ENCODE measurements around the gene TMEM263.
A peak's percentile ranks its signal among the peaks of the same experiment; 100 is the strongest.
"Not testable (repeated sequence)": the region's sequence is repeated elsewhere in the genome, so short reads cannot be mapped to it uniquely, and the experiment has no call there.

Gene TMEM263

DNA sequence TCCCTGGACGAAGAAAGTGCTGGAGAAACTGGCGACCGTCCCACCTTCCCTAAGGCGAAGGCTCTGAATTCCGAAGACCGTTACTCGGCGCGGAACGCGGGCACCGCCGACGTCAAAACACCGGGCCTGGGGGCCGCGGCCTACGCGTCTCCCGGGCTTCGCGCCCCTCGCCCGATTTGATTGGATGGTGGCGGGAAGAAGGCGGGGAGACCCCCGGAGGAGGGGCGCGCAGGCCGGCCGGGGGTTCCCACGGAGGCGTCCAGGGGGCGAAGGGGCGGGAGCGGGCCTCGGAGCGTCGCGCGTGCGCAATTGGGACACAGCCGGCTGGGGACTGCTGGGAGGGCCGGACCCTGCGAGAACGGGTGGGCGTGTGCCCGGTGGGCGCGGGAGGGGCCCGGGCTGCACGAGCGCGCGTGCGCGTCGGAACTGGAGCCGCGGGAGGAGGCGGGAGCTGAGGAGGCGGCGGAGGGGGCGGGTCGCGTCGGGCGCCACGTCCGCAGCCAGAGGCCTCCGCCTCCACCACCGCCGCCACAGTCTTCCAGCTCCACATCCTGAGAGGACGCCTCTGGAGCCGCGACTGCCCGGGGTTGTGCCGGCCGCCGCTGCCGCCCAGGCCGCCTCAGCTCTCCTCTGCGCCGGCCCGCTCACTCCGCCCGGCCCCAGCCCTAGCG, at the start of gene TMEM263:
TMEM263 (plus strand) TSS at position 531 of the 671 bp plus-strand sequence. CDS start 11,210 bp downstream, outside the sequence.
- DNase-seq (ENCODE audit: low read depth in 2 of 2, low spot score in 1 of 2): peak; percentile 64 to 86

DNA sequence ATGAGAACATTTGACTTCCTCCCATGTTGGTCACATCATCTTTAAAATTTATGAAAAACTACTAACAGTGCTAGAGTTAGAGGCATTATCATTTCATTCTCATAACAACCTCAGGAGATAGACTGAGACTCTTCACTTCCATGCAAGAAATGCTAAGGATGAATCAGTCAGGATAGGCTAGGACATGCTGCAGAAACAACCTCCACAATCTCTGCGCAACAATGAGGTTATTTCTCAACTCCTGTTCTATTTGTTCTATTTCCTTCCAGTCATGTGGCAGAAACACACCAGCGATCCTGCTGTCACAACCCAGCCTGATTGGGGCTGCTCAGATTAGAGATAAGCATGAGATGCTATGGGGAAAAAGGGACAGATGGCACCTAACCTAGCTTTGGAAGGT, 49.0 kb upstream of the TMEM263 start:
- no peak for DNase-seq (ENCODE audit: low read depth in 2 of 2, low spot score in 1 of 2)

DNA sequence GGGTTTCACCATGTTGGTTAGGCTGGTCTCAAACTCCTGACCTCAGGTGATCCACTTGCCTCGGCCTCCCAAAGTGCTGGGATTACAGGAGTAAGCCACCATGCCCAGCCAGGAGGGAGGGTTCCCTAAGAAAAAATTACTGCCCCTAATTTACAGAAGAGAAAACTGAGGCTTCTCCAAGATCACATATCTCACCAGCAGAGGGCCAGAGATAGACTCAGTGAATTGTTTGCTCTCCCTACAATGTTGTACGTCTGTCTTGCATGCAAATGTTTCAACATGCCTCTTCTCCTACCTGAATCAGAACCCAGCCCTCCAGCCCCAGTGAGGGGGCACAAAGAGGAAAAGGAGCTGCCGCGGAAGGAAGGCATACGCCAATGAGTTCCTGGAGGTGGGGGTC, 48.3 kb upstream of the TMEM263 start:
- DNase-seq (ENCODE audit: low read depth in 2 of 2, low spot score in 1 of 2): no peak

DNA sequence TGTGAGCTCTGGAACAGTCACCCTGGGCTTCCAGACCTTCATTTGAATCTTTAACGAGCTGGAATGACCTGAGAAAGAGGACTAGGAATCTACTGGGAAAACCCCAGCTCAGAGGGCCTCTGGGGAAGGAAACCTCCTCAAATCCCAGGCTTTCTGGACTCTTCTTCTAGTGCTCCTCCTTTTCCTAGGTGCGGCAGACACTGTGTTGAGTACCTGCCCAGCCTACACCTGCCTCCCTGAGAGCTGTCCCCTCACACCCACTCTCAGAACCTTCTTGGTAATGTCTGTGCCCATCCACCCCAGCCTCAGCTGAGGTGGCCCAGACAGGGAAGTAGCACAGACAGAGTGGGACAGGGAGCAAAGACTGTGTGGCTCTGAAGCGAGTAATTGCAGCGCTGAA, 47.9 kb upstream of the TMEM263 start:
- no peak for DNase-seq (ENCODE audit: low read depth in 2 of 2, low spot score in 1 of 2)

DNA sequence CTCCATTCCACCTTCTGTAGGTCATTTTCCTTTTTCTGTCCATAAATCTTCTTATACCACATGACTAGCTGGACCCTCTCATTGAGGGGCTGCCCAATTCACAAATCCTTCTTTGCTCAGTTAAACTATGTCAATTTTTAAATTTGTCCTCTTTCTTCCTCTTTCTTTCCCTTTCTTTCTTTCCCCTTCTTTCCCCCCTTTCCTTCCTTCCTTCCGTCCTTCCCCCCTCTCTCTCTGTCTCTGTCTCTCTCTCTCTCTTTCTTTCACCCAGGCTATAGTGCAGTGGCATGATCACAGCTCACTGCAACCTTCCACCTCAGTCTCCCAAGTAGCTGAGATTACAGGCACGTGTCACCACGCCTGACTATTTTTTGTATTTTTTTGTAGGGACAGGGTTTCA, 47.1 kb upstream of the TMEM263 start:
- no peak for DNase-seq (ENCODE audit: low read depth in 2 of 2, low spot score in 1 of 2)

DNA sequence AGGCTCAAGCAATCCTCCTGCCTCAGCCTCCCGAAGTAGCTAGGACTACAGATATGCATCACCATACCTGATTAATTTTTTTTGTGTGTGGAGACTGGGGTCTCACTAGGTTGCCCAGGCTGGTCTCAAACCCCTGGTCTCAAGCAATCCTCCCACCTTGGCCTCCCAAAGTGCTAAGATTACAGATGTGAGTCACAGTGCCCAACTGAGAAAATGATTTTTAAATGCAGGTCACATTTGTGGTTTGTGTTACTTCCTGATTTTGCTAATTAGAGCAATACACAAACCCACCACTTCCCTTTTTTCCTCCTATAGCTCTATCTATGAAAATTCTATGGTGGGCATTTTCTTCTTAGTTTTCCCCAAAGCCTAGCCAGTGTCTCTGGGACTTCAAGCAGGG, 45.5 kb upstream of the TMEM263 start:
- no peak for DNase-seq (ENCODE audit: low read depth in 2 of 2, low spot score in 1 of 2)

DNA sequence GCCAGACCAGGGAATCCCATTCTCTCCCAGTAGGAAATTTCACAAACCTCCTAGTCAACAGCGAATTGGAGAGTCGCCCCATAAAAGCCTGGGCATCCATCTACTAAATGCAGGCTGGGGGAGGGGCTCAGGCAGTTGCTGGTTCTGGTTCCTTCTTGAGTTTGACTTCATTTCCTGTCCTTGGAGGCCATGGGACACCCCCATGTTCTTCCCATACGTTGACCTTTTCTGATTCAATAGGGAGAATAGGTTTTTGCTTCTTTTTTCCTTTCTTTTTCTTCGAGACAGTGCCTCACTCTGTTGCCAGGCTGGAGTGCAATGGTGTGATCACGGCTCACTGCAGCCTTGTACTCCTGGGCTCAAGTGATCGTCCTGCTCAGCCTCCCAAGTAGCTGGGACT, 44.1 kb upstream of the TMEM263 start:
- no peak for DNase-seq (ENCODE audit: low read depth in 2 of 2, low spot score in 1 of 2)

DNA sequence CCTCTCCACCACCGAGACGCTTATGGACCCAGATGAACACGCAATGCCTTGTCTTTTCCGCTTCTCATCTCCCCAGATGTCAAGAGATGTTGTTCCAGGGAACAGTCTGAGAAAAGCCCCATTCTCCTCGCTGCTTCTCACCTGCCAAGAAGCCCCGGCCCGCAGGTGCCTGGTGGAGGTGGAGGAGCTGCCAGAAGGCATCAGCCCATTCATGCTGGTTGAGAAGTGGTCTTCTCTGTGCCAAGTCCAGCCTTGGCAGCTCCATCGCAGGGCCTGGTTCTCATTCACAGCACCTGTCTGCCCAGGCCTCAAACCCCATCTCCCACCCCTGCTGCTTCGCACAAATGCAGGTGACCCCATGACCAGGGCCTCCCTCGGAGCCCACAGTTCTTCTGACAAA, 42.3 kb upstream of the TMEM263 start:
- DNase-seq (ENCODE audit: low read depth in 2 of 2, low spot score in 1 of 2): no peak

DNA sequence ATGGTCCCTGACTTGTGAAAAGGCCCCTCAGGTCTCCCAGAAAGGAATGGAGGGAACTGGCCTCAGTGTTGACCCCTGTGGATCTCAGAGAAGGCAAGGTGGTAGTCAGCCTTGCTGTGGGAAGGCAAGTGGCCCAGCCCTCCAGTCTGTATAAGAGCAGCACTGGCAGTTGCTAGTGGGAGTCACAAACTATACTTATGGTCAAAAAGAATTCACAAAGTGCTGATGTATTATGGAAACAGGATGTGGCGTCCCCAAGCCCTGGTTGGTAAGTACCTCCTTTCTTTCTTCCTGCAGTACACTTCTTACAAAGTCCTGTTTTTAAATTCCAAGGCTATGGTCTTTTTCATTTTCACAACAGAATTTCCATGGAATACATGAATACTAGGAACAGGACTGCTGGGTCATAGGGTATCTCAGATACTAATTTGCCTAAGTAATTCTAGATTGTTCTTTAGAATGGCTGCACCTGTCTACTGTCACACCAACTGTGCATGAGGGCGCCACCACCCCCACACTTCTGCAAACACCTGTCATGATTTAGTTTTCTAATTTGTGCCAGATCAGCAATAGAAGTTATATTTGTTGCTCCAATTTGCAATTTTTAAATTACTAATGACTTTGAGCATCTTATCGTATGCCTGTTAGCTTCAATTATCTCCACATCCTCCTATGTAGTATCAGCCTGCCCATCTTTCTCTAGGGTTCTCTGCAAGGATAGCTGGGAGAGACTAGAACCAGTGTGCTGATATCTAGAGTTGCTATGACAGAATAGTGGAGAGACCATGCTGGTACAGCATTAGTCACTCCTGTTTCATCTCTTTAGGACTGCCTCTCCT, 40.7 kb upstream of the TMEM263 start:
- DNase-seq (ENCODE audit: low read depth in 2 of 2, low spot score in 1 of 2): no peak

DNA sequence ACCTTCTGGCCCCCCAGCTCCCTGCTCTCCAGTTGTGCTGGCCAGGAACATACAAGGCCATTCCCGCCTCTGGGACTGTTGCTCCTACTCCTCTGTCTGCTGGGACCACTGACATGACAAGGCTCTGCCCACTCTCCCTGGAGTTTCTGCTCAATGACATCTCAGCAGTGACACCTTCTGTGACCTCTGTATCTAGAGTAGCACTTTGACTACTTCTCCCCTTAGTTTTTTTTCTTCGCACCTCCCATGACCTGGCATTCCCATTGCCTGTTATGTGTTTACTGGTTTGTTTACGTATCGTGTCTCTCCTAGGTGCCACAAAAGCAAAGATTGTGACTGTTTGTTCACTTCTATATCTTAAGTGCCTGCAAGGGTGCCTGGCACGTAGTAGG, 40.1 kb upstream of the TMEM263 start:
- no peak for DNase-seq (ENCODE audit: low read depth in 2 of 2, low spot score in 1 of 2)

DNA sequence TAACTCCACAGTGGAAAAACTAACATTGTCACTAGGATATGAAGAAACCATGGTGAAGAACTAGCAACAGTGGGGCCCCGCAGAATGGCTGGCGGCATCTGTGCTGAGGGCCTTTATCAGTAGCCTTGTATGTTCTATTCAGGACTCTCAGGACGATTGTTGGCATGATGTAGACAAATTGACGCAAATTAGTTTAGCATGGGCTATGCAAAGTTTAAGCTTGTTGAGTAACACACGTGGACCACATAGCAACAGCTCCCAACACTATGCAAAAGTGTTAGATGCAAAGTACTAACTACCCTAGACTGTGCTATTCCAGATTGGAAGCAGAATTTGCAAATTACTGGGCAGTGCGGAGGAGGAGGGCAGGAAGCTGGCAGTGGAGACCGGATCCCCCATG, 38.2 kb upstream of the TMEM263 start:
- no peak for DNase-seq (ENCODE audit: low read depth in 2 of 2, low spot score in 1 of 2)

DNA sequence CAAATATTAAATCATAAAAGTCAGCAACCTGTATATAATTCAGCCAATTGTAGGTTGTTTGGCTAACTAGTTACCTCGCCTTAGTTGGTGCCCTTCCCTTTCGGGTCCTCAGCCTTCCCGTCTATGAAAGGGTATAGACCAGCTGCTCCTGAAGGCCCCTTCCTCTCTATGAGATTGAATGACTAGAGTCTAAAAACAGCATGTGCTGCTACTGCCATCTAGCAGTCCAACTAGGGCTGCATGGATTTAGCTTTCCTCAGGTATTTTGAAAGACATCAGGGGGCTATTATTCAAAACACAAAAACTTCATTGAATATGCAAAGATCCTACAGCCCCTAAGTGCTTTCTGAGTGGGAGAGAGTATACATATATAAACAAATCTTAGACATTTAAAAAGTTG, 37.0 kb upstream of the TMEM263 start:
- DNase-seq (ENCODE audit: low read depth in 2 of 2, low spot score in 1 of 2): no peak

DNA sequence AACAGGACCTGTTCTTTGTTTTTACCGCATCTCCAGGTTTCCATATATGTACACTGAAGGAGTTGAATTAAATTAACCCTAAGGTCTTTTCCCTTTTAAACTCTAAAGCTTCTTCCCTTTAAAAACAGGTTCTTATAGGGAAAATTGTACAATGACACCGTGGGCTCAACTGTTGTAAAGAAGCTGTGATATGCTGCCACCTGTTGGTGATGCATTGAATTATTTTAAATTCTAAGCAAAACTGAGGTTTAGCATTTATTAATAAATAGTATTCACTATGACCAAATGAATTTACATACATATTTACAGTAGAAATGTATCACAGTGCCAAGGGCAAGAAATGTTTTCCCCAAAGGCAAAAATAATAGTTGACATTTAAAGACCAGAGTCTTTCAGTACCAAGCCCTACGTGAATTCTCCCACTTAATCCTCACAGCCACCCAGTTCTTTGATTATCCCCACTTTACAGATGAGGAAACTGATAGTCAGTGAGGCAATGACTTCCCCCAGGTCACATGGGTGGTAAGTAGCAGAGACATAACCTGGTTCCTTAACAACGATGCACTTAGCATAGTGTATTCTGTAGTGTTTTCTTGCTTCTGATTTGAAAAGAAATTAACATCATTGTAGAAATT, 35.7 kb upstream of the TMEM263 start:
- DNase-seq (ENCODE audit: low read depth in 2 of 2, low spot score in 1 of 2): no peak

DNA sequence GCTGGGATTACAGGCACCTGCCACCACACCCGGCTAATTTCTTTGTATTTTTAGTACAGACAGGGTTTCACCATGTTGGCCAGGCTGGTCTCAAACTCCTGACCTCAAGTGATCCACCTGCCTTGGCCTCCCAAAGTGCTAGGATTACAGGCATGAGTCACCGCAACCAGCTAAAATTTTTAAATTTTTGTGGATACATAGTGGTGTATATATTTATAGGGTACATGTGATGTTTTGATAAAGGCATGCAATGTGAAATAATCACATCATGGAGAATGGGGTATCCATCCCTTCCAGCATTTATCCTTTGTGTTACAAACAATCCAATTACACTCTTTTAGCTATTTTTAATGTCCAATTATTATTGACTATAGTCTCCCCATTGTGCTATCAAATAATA, 33.7 kb upstream of the TMEM263 start:
- DNase-seq (ENCODE audit: low read depth in 2 of 2, low spot score in 1 of 2): not testable (repeated sequence)

DNA sequence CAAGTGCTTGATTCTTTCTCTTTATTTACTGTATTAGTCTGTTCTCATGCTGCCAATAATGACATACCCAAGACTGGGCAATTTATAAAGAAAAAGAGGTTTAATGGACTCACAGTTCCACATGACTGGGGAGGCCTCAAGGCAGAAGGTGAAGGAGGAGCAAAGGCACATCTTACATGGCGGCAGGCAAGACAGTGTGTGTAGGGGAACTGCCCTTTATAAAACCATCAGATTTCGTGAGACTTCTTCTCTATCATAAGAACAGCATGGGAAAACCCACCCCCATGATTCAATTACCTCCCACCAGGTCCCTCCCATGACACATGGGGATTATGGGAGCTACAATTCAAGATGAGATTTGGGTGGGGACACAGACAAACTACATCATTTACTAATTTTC, 32.1 kb upstream of the TMEM263 start:
- DNase-seq (ENCODE audit: low read depth in 2 of 2, low spot score in 1 of 2): not testable (repeated sequence)

DNA sequence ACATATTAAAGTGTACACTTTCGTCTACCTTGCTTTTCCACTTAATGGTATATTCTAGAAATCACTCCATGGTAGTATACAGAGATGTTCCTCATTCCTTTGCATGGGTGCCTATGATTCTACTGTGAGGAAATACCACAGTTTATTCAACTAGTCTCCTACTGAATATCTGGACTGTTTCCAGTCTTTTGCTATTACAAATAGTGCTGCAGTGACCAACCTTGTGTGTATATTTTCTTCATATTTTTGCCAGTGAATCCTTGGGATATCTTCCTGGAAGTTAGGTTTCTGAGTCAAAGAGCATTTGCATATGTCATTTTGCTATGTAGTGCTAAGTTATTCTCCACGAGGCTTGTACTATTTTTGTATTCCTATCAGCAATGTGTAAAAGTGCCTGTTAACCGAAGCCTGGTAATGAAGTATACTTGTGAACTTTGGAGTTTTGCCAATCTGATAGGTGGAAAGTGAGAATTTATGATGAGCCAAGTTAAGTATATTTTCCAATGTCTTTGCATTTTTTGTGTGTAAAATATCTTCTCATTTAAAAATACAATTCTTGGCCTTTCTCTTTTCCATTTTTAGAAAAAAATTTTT, 31.3 kb upstream of the TMEM263 start:
- no peak for DNase-seq (ENCODE audit: low read depth in 2 of 2, low spot score in 1 of 2)

DNA sequence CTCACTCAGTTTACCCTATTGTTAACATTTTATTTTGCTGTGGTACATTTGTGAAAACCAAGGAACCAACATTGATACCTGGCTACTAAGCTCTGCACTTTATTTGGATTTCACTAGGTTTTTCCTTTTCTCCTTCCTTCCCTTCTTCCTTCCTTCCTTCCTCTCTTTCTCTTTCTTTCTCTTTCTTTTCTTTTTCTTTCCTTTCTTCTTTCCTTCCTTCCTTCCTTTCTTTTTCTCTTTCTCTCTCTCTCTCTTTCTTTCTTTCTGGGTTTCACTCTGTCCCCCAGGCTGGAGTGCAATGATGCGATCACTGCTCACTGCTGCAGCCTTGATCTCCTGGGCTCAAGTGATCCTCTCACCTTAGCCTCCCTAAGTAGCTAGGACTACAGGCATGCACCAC, 29.1 kb upstream of the TMEM263 start:
- DNase-seq (ENCODE audit: low read depth in 2 of 2, low spot score in 1 of 2): no peak

DNA sequence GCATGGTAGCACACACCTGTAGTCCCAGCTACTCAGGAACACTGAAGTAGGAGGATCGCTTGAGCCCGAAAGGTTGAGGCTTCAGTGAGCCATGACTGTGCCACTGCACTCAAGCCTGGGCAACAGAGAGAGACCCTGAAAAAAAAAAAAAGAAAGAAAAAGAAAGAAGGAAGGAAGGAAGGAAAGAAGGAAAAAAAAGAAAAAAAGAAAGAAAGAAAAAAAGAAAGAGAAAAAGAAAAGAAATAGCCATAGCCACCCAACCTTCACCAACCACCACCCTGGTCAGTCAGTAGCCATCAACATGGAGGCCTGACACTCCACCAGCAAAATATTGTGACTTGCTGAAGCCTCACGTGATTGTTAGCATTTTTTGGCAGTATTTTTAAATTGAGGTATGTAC, 21.4 kb upstream of the TMEM263 start:
- DNase-seq (ENCODE audit: low read depth in 2 of 2, low spot score in 1 of 2): no peak

DNA sequence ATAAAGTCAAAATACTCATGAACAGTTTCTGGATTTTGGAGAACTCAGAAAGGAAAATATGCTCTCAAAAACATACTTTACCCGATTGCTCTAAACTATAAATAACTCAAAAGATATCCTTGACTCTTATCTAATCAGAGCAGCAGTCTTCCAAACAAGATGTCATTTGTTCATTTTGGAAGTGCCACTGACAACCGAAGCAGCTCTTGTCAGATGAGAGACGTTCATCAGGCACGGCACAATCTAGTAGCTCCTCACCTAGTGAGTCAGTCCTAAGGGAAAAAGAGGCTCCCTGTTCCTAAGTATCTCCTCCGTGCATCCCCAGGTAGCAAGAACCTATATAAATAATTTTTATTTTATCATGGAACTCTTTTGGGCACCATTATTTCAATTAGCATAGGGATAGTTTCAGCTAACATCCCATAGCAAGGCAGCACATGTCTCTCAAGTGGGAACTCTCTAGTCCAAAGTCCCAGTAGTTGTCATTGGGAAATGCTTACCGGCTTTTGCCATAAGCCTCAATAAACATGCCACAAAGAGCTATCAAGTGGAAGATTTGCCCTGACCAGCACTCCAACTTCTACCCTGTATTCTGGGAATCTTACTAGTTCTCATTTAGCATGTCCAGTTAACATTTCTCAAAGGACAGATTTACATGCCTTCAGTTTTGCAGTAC, 14.1 kb upstream of the TMEM263 start:
- DNase-seq (ENCODE audit: low read depth in 2 of 2, low spot score in 1 of 2): no peak

DNA sequence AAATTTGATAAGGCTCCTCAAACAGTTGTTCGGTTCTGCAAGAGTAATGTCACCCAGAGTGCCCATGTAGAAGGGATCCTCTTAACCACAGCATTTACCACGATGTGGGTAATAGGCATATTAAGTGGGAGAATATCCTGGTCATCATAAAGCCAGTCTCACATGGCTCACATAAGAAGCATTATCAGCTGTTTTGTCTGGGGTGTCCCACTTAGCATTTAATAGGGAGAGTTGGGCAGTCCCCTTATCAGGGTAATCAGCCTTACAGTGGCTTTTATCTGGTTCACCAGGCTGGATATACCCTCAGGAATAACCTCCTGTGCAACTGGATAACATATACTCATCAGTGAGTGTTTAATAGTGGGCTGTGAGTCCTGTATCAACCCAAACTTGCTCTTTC, 12.9 kb upstream of the TMEM263 start:
- no peak for DNase-seq (ENCODE audit: low read depth in 2 of 2, low spot score in 1 of 2)

DNA sequence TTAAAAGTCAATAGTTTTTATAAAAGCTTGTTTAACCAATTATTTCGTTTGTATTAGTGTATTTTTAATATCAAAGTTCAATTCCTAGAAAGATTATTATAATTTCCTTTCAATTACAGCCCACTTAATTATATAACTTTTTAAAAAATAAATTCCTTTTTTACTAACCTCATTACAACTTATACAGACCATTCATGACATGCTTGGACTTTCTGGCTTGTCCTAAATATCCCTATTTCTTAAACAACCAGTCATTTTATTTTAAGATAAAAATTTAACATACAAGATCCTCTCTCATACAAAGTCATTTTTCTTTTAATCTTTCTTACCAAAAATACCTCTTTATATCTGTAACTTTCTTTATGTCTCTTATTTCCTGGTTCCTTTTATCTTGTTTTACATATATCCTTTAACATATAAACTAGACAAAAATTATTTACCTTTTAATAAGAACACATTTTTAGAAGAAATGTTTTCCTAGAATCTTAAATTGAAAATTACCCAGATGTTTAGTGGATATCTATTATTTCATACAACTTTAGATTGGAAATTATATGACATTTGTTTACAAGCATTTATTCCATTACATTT, 10.4 kb upstream of the TMEM263 start:
- no peak for DNase-seq (ENCODE audit: low read depth in 2 of 2, low spot score in 1 of 2)

Data from stimulated activated CD8-positive, alpha-beta memory T cell treated with anti-CD3 and anti-CD28 coated beads, Interleukin-4, amount 100 ng/mL, for 1 hour (primary cell).